ENCODE data around the gene FLVCR2.

The FLVCR2 gene

DNA sequence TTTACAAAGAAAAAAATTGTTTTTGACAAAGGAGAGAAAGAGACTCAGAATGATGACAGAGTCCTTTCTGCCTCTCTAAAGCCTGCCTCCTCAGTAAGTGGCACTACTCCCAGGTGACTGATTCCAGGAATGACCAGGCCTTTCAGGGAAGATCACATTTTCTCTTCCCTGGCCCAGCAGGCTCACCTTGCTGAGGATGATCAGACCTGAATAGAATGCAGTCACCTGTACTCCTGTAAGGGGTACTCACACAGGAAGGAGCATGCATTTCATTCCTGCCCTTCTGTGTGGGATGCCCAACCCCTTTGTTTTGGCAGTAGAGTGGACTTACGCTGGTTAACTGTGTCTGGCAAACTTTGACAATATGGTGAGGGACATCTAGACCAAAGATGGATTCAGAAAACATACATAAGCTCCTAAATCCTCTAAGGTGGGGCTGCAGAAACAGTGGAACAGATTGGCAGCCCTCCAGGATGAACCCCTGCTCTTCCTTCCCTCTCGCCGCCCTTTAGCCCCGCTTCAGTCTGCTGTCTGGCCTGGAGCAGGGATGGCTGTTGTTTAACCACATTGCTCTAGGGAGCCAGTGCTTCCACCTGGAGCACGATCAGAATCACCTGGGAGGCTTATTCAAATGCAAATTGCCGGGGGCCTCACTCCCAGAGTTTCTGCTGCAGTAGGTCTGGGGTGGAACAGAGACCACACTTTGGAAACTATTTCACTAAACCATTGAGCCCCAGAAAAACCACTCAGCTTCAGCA is 52.5 kb downstream of the FLVCR2 start:
- no peak for DNase-seq (ENCODE audit: low spot score)

- no peak for DNase-seq (ENCODE audit: low spot score)
Measured at GRCh38 chr14:75631453-75631831, 53.0 kb downstream of the FLVCR2 start.

DNA sequence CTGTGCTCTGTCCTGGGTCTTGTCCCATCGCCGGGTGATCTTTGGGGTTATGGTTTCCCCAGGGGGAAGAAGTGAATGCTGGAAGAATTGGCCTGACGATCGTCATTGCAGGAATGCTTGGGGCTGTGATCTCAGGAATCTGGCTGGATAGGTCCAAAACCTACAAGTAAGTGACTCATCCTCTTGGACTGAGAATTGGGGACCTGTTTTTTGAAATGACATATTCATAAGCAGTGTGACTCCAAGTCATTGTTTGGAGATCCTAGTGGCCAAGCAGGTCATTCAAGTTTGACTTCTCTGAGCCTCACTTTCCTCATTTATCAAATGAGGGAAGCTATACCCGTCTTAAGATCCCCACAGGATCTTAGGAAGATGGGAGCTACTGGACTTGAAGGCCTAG is 56.4 kb downstream of the FLVCR2 start:
- DNase-seq (ENCODE audit: low spot score) = no peak

GRCh38 chr14:75636100-75636692 is 57.8 kb downstream of the FLVCR2 start:
- peak; percentile 54 for DNase-seq (ENCODE audit: low spot score)

- DNase-seq (ENCODE audit: low spot score) = no peak
Measured at GRCh38 chr14:75640876-75641275, 62.5 kb downstream of the FLVCR2 start.

DNA sequence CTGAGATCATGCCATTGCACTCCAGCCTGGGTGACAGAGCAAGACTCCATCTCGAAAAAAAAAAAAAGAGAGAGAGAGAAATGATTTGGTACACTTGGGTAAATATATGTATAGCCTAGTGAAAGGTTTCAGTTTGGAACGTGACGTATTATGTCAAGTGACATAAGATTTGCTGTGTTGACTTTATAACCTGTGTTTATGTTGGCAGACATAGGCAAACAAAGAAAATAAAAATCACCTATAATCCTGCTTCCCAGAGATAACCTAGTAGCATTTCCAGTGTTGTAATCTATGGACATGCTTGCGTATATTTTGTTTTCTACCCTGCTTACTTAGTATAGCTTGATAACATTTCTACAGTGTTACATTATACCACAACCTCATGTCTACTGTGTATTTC is 65.6 kb downstream of the FLVCR2 start:
- DNase-seq (ENCODE audit: low spot score) = no peak

- DNase-seq (ENCODE audit: low spot score) = no peak
Measured at GRCh38 chr14:75645056-75645455, 66.6 kb downstream of the FLVCR2 start.

- no peak for DNase-seq (ENCODE audit: low spot score)
Measured at GRCh38 chr14:75646762-75647161, 68.3 kb downstream of the FLVCR2 start.

DNA sequence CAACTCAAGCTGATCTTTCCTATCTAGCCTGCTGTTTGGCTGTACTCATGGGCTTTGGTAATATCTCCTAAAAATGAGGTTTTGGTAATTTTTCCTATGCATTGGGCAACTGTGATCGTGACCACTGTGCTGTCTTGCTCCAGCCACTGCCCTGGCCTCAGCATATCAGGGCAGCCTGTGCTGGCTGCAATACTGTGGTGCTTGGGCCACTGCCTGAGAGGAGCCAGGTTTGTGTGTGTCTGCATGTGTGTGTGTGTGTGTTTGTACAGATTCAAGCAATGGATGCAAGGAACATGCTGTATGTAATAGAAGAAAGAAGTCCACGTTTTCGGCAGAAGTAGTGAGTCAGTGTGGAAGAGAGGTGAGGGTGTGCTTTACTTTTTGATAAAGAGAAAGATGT is 69.2 kb downstream of the FLVCR2 start:
- DNase-seq (ENCODE audit: low spot score) = no peak

DNA sequence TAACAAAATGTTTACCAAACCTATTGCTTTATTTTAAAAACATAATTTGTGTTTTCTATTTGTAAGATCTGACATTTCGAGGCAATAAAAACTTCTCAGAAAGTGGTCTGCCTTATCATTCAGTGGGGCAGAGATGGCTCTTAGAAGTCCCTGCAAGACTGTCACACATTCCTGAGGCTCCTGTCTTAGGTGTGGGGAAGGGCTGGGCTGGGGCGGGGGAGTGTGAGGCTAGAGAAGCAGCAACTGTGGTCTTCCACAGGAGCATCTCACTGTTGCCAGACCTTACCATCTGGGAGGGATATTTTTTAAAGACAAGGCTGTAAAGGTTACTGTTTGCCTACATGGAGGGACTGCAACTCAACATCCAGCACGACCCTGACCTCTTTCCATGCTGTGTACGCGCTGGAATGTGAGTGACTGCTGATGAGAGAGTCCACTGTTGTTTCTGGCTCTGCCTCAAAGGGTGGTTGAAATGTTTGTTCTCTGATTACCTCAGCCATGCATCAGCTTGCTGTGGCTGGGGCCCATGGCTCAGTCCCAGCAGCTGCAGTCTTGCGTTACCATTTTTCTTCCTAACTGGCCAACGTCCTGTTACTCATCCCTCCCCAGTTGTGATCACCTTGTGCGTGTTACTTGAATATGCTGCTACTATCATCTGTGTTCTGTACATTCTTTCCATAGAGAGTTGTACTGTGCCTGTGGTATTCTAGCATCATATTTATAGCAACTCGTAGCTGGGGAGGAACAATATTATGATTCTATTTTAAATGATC is 69.8 kb downstream of the FLVCR2 start:
- no peak for DNase-seq (ENCODE audit: low spot score)

DNA sequence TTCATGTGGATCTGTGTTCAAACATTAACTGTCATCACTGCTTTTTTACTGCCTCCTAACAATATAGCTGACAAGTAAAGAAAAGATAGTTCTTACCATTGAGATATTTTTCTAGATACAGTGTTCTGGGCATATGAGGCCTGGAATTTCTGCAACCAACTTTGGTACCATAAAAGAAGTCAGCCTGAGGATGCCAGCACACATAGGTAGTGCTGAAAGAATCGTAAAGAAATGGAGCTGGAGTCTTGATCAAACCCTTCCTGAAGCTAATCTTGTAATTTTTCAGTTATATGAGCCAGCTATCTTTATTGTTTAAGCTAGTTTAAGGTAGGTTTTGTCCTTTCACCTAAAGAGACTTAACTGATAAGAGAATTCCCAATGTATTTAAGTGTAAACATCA is 70.9 kb downstream of the FLVCR2 start:
- DNase-seq (ENCODE audit: low spot score) = no peak

GRCh38 chr14:75649773-75650172 is 71.4 kb downstream of the FLVCR2 start:
- no peak for DNase-seq (ENCODE audit: low spot score)

DNA sequence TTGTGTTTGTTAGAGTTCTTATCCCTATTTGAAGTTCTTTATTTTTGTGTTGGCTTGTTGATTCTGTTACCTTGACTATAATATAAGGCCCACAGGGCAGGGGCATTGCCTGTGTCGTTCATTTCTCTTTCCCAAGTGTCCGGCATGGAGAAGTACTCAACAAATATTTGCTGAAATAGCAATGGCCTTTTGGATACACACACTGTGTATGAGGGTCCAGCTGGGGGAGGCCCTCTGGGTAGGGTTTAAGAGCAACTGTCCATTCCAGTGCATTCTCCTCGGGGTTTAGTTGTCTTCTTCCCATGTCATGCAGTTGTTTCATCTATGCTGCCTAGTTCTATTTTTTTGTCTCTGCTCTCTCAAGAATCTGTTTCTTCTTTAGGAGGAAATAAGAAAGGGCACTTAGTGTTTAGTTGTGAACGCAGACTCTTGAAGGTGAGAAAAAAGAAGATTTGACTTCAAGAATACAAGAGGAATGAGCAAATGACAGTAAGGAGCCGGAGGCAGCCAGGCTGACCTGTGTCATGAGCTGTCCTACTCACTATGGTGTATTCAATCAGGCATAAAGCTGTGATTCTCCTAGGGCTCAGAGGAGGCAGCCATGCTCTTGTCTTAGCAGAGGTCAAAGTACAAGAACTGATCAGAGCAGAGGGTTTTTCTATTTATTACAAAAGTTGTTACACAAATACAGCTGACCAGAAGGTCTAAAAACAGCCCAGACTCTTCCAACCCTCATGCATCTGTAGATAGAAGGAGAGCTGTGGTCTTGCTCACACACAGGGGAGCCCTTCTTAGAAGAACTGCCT is 72.0 kb downstream of the FLVCR2 start:
- DNase-seq (ENCODE audit: low spot score) = no peak

GRCh38 chr14:75653563-75653962 is 75.1 kb downstream of the FLVCR2 start:
- DNase-seq (ENCODE audit: low spot score) = no peak

GRCh38 chr14:75654127-75654732 is 75.8 kb downstream of the FLVCR2 start:
- peak; percentile 85 for DNase-seq (ENCODE audit: low spot score)

- DNase-seq (ENCODE audit: low spot score) = no peak
Measured at GRCh38 chr14:75655235-75655634, 76.8 kb downstream of the FLVCR2 start.

DNA sequence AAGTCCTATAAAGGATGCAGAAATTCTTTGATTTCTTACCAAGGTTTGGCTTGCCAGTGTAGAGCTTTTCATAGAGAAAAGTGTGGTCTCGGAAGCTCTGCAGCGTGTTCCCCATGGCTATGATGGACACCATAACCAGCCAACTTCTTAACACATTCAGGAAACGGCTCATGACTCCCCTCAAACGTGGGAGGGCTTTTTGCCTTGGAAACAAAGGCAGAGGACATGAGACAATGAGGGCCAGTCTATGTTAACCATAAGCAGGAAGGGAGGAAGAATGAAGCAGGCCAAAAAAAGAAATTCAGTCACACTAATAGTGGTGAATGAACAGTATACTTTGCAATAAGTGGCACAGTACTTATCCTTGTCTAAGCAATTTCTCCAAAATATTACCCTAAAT is 78.9 kb downstream of the FLVCR2 start:
- no peak for DNase-seq (ENCODE audit: low spot score)

GRCh38 chr14:75658957-75659356 is 80.5 kb downstream of the FLVCR2 start:
- DNase-seq (ENCODE audit: low spot score) = no peak

- DNase-seq (ENCODE audit: low spot score) = no peak
Measured at GRCh38 chr14:75660238-75660629, 81.8 kb downstream of the FLVCR2 start.

DNA sequence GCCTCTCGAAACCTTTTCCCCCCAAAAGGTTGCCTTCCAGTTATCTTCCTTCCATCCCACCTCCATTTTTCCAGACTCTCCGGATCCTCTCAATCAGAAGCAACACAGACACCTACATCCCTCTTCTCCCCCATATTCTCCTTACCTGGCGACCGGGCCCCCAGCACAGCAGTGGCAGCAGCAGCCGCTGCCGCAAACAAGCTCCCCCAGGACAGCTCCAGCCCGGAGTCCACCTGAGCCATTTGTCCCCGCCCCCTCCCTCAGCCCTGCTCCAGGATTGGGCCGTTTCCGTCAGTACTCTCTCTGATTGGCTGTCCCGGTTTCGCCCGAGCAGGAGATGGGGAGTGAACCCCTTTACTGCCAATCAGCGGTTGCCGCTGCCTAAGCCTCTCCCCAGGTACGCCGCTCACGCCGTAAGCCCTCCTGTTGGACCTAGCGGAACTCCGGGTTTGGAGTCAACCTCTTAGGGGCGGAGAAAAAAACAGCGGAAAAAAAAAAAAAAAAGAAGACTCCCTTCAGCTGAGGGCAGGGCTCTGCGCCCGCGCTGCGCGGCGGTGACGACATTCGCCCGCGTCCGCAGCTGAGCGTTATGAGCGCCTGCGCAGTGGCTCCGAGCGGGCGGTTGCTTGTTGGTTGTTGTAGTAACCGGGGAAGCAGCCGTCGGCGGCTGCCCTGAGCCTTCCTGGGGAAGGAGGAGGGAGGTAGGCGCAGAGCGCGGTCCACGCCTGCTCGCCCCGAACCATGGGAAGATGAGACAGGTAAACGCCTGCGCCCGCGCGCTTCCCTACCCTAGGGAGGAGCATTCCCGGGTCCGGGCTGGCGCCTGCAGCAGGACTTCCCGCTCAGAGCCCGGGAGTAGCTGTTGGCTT is 82.4 kb downstream of the FLVCR2 start, which contains the start of the genes ERG28 and TTLL5:
Gene ERG28, minus strand, starts transcription at position 247 of the 869 bp plus-strand sequence. CDS start 3,374 bp downstream, outside the sequence.
Gene TTLL5, plus strand, starts transcription at position 617 of the 869 bp plus-strand sequence. CDS start 1,904 bp downstream, outside the sequence.
- DNase-seq (ENCODE audit: low spot score) = peak; percentile 98

GRCh38 chr14:75661499-75661814 is 83.0 kb downstream of the FLVCR2 start:
- DNase-seq (ENCODE audit: low spot score) = peak; percentile 26

All from COLO829 (cell line).